ENCODE data around the gene TMEM81.

TMEM81 gene

GRCh38 chr1:205059660-205060059 lies 24.6 kb downstream of the TMEM81 start:
- no peak for DNase-seq (ENCODE audit: low read depth in 2 of 2)

GRCh38 chr1:205058853-205059252 lies 25.4 kb downstream of the TMEM81 start:
- no peak for DNase-seq (ENCODE audit: low read depth in 2 of 2)

- DNase-seq (ENCODE audit: low read depth in 2 of 2), result no peak
Measured at GRCh38 chr1:205057808-205058575, 26.3 kb downstream of the TMEM81 start.

DNA sequence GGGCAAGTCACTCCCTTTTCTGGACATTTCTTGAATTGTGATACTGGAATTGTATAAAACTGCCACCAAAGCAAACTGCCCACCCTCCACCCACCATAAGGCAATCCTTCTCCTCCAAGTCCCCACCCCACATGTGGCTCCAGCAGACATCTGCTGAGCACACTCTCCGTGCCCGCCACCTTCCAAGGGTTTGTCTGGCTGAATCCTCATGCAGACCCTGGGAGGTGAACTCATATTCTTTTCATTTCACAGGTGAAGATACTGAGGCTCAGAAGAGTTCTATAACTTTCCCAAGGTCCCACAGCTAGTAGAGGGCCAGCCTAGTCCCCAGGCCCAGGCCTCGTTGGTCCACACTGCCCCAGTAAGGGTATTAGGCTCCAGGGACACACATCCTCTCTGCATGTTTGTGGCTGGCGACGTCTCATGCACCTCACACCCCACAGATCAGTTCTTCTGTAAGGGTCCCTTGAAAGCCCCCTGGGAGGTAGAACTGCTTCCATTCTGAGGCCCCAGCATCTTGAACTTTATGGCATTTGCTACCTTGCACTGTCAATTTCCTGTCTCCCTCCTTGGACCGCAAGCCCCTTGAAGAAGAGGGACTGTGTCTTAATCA lies 27.2 kb downstream of the TMEM81 start:
- DNase-seq (ENCODE audit: low read depth in 2 of 2), result no peak

GRCh38 chr1:205056188-205056611 lies 28.1 kb downstream of the TMEM81 start:
- no peak for DNase-seq (ENCODE audit: low read depth in 2 of 2)

- DNase-seq (ENCODE audit: low read depth in 2 of 2), result no peak
Measured at GRCh38 chr1:205054013-205054412, 30.2 kb downstream of the TMEM81 start.

DNA sequence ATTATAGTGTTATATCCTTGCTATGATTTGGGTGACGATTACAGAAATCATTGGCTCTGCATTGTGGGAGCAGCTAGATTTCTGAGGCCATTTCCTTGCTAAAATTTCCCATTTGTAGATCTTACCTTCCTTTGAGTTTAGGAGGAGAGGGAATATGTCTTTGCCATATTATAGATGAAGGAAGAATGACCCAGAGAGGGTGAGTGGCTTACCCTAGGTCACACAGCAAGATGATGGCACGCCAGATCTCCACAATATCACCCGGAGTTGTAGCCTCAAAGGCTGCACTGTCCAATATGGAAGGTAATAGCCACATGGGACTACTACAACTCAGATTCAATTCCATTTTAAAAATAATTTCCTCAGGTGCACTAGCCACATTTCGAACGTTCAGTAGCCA lies 31.0 kb downstream of the TMEM81 start:
- no peak for DNase-seq (ENCODE audit: low read depth in 2 of 2)

DNA sequence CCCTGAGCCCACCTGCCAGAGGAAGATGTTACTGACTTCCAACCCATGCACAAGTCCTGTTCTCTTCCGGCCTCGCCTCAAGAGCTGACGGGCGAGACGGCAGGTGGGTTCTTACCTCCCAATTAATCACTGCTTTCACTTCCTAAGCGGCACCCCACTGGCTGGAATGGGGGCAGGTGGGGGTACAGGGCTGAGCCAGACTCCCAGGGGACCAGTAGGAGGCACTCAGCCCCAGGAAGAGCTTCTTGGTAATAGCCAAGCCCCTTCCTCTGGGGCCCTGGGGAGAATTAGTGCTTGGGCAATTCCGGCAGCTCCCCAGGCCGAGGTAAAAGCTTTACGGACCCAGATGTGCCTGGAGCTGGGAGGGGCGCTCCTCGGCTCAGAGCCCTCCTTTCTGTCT lies 31.6 kb downstream of the TMEM81 start:
- DNase-seq (ENCODE audit: low read depth in 2 of 2), result no peak

DNA sequence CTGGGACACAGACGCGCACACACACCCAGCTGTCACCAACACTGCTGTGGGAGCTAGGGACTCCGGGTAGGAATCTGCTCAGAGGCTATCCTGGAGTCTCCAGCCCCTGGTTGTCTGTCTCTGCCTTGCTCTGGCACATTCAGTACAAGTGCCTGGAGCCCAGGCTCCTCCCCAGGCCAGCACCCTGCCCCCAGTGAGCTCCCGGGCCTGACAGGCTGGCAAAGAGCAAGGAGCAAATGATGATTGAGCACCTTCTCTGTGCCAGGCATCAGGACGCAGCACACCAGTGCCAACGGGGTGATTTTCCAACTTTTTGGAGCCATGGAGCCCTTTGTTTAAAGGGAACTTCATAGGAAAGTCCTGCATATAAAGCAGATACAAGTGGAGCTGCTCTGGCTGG lies 34.8 kb downstream of the TMEM81 start:
- no peak for DNase-seq (ENCODE audit: low read depth in 2 of 2)

DNA sequence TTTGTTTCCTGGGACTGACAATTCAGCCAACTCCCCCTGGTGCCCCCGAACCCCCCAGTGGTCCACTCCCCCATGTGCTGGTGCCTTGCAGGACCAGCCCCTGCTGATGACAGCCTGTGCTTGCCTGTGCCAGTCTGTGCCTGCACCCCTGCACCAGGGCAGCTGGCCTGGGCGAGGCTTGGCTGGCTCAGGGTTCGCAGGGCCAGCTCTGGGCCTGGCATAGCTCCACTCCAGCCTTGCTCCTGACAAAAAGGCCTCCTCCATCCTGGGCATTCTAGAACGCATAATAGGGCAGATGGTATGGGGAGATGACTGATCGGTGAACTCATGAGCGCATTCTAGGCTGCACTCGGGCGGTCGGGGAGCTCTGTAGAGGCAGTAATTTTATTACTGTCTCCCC lies 35.9 kb downstream of the TMEM81 start:
- DNase-seq (ENCODE audit: low read depth in 2 of 2), result no peak

DNA sequence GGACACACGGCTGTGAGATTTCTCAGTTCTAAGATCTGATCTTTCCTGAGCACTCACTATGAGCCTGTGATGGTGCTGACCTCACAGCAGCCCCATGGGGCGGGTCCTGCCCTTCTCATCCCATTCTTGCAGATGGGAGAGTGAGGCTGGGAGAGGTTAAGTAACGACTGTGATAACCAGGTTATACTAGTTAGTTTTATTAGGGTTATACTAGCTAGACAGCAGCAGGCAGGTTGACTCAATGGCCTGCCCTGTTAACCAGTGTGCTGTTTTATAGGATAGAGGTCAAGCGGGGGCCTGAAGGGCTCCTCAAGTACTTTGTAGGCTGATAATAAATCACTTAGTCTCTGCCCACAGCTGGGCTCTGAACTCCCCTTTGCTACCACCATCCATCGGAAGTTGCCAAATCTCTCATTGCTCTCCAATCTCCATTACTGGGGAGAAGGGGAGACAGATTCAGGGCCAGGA lies 36.5 kb downstream of the TMEM81 start:
- DNase-seq (ENCODE audit: low read depth in 2 of 2), result no peak

GRCh38 chr1:205046870-205047269 lies 37.4 kb downstream of the TMEM81 start:
- DNase-seq (ENCODE audit: low read depth in 2 of 2), result no peak

GRCh38 chr1:205045146-205045545 lies 39.1 kb downstream of the TMEM81 start:
- DNase-seq (ENCODE audit: low read depth in 2 of 2), result no peak

- DNase-seq (ENCODE audit: low read depth in 2 of 2), result no peak
Measured at GRCh38 chr1:205044741-205045140, 39.5 kb downstream of the TMEM81 start.

DNA sequence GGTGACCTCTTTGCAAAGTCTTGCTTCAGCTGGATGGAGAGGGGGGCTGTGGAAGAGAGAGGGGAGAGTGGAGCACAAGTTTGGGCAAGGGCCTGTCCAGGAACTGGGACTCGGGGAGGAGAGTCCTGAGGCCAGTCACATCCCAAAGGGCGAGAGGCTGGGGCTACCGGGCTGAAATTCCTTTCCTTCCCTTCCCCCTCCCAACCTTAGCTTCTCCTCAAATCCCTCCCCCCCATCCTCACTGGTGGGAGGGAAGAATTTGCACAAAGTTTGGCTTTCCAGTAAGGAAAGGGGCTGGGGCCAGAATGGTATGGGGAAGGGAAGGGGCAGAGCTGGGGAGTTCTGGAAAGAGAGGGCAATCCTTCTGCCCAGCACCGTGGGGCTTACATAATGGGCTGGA lies 40.4 kb downstream of the TMEM81 start:
- no peak for DNase-seq (ENCODE audit: low read depth in 2 of 2)

GRCh38 chr1:205042911-205043806 lies 41.1 kb downstream of the TMEM81 start, which contains the start of gene CNTN2:
CNTN2 (plus strand) TSS chr1:205043212; CDS start chr1:205053186, 9,974 bp downstream.
- no peak for DNase-seq (ENCODE audit: low read depth in 2 of 2)

GRCh38 chr1:205041998-205042910 lies 42.0 kb downstream of the TMEM81 start:
- no peak for DNase-seq (ENCODE audit: low read depth in 2 of 2)

GRCh38 chr1:205041001-205041715 lies 43.1 kb downstream of the TMEM81 start:
- DNase-seq (ENCODE audit: low read depth in 2 of 2), result no peak

GRCh38 chr1:205038132-205038786 lies 46.0 kb downstream of the TMEM81 start:
- no peak for DNase-seq (ENCODE audit: low read depth in 2 of 2)

DNA sequence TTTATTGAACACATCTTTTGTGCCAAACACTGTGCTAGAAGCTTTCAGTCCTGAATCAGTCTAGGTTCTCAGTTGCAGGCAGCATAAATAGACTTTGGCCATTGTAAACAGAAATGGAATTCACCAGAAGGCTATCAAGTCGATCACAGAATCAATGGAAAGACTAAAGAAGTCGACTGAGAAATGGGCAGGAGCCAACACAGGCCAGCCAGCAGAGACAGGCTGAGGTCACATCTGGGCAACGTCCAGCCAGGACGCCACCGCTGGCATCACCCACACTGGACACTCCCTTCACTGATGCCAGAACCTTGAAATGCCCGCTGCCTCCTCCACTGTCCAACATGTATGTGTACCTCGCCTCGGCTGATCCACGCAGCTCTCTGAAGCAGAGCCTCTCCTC lies 46.7 kb downstream of the TMEM81 start:
- no peak for DNase-seq (ENCODE audit: low read depth in 2 of 2)
